ENCODE results near the gene HSF2. TPM values are rescaled to one million over a fixed set of nuclear protein-coding genes. Genes with fewer than 3 reads are reported as not detected.
"Not testable (repeated sequence)": the region's sequence is repeated elsewhere in the genome, so short reads cannot be mapped to it uniquely, and the experiment has no call there.

HSF2 gene
- total RNA-seq, 2 experiments from 2014 or later = 23.0 to 25.3 TPM

- H3K36me3 Mint-ChIP-seq = peaks cover 50% of the 10 kb centered on the region
- DNase-seq = no peak
- H3K4me1 Mint-ChIP-seq = peaks cover 49% of the 10 kb centered on the region
- H3K4me3 Mint-ChIP-seq = no peak overlapping the region
- no peaks in the 10 kb centered on the region for H3K9me3 Mint-ChIP-seq
- H3K27me3 Mint-ChIP-seq = no peaks in the 10 kb centered on the region
- peak overlapping the region; percentile 55 for H3K27ac Mint-ChIP-seq
These were observed 12.5 kb downstream of the HSF2 start for GRCh38 chr6:122412001-122412400.

- H3K4me3 Mint-ChIP-seq = no peak overlapping the region
- peaks cover 13% of the 10 kb centered on the region for H3K4me1 Mint-ChIP-seq
- H3K9me3 Mint-ChIP-seq = no peaks in the 10 kb centered on the region
- H3K27me3 Mint-ChIP-seq = no peaks in the 10 kb centered on the region
- H3K36me3 Mint-ChIP-seq = peaks cover 20% of the 10 kb centered on the region
- DNase-seq = no peak
- H3K27ac Mint-ChIP-seq = no peak overlapping the region
These were observed 17.4 kb downstream of the HSF2 start for GRCh38 chr6:122416825-122417224.

GRCh38 chr6:122422003-122422402 lies 22.6 kb downstream of the HSF2 start:
- Mint-ChIP-seq H3K27ac (no peak overlapping the region), H3K9me3 (no peaks in the 10 kb centered on the region), H3K27me3 (no peaks in the 10 kb centered on the region), H3K4me3 (no peak overlapping the region), H3K36me3 (peaks cover 38% of the 10 kb centered on the region), H3K4me1 (peaks cover 7% of the 10 kb centered on the region)
- DNase-seq = no peak

GRCh38 chr6:122422614-122423267 lies 23.3 kb downstream of the HSF2 start:
- Mint-ChIP-seq H3K27ac (peak overlapping the region; percentile 52), H3K36me3 (peaks cover 42% of the 10 kb centered on the region)

GRCh38 chr6:122423734-122424133 lies 24.3 kb downstream of the HSF2 start:
- Mint-ChIP-seq H3K4me3 (no peak overlapping the region), H3K9me3 (no peaks in the 10 kb centered on the region), H3K4me1 (peaks cover 9% of the 10 kb centered on the region), H3K27ac (no peak overlapping the region), H3K27me3 (no peaks in the 10 kb centered on the region), H3K36me3 (peaks cover 45% of the 10 kb centered on the region)
- DNase-seq = no peak

More at GRCh38 chr6:122422614-122423267, 23.3 kb downstream of the HSF2 start:
- Mint-ChIP-seq H3K9me3 (no peaks in the 10 kb centered on the region), H3K27me3 (no peaks in the 10 kb centered on the region), H3K4me3 (no peak overlapping the region), H3K4me1 (peaks cover 9% of the 10 kb centered on the region)
- DNase-seq = no peak

- Mint-ChIP-seq H3K27me3 (no peaks in the 10 kb centered on the region), H3K9me3 (no peaks in the 10 kb centered on the region), H3K4me3 (no peak overlapping the region), H3K4me1 (peaks cover 11% of the 10 kb centered on the region), H3K27ac (no peak overlapping the region), H3K36me3 (peaks cover 52% of the 10 kb centered on the region)
- no peak for DNase-seq
These were observed 27.1 kb downstream of the HSF2 start for GRCh38 chr6:122426597-122426996.

GRCh38 chr6:122428781-122429180 lies 29.3 kb downstream of the HSF2 start:
- H3K4me3 Mint-ChIP-seq = no peak overlapping the region
- DNase-seq = no peak
- H3K36me3 Mint-ChIP-seq = peaks cover 50% of the 10 kb centered on the region
- no peaks in the 10 kb centered on the region for H3K9me3 Mint-ChIP-seq
- no peaks in the 10 kb centered on the region for H3K27me3 Mint-ChIP-seq
- H3K27ac Mint-ChIP-seq = no peak overlapping the region
- H3K4me1 Mint-ChIP-seq = peaks cover 17% of the 10 kb centered on the region

- H3K9me3 Mint-ChIP-seq = no peaks in the 10 kb centered on the region
- peaks cover 50% of the 10 kb centered on the region for H3K36me3 Mint-ChIP-seq
- H3K27ac Mint-ChIP-seq = no peak overlapping the region
These were observed 29.9 kb downstream of the HSF2 start for GRCh38 chr6:122429323-122429722.

GRCh38 chr6:122431780-122432179 lies 32.3 kb downstream of the HSF2 start:
- Mint-ChIP-seq H3K9me3 (no peaks in the 10 kb centered on the region), H3K27me3 (no peaks in the 10 kb centered on the region), H3K36me3 (peaks cover 44% of the 10 kb centered on the region), H3K4me1 (peaks cover 17% of the 10 kb centered on the region), H3K27ac (no peak overlapping the region), H3K4me3 (no peak overlapping the region)
- DNase-seq = no peak

More at GRCh38 chr6:122429323-122429722, 29.9 kb downstream of the HSF2 start:
- no peak for DNase-seq
- H3K4me3 Mint-ChIP-seq = no peak overlapping the region
- H3K27me3 Mint-ChIP-seq = no peaks in the 10 kb centered on the region
- H3K4me1 Mint-ChIP-seq = peaks cover 17% of the 10 kb centered on the region

GRCh38 chr6:122432816-122433215 lies 33.4 kb downstream of the HSF2 start:
- H3K4me3 Mint-ChIP-seq = no peak overlapping the region
- peaks cover 4% of the 10 kb centered on the region for H3K9me3 Mint-ChIP-seq
- peaks cover 48% of the 10 kb centered on the region for H3K36me3 Mint-ChIP-seq
- H3K27ac Mint-ChIP-seq = peak overlapping the region; percentile 36
- no peaks in the 10 kb centered on the region for H3K27me3 Mint-ChIP-seq
- peaks cover 14% of the 10 kb centered on the region for H3K4me1 Mint-ChIP-seq
- DNase-seq = no peak

GRCh38 chr6:122438975-122439374 lies 39.5 kb downstream of the HSF2 start:
- peaks cover 29% of the 10 kb centered on the region for H3K9me3 Mint-ChIP-seq
- peaks cover 73% of the 10 kb centered on the region for H3K36me3 Mint-ChIP-seq
- no peaks in the 10 kb centered on the region for H3K4me1 Mint-ChIP-seq
- DNase-seq = no peak
- no peaks in the 10 kb centered on the region for H3K27me3 Mint-ChIP-seq
- no peak overlapping the region for H3K4me3 Mint-ChIP-seq
- H3K27ac Mint-ChIP-seq = no peak overlapping the region

GRCh38 chr6:122445274-122445673 lies 45.8 kb downstream of the HSF2 start:
- Mint-ChIP-seq H3K27ac (peak overlapping the region; percentile 20), H3K36me3 (peaks cover 55% of the 10 kb centered on the region), H3K4me1 (peaks cover 13% of the 10 kb centered on the region)

GRCh38 chr6:122449069-122449468 lies 49.6 kb downstream of the HSF2 start:
- Mint-ChIP-seq H3K27me3 (no peaks in the 10 kb centered on the region), H3K9me3 (no peaks in the 10 kb centered on the region), H3K4me1 (peaks cover 21% of the 10 kb centered on the region), H3K27ac (peak overlapping the region; percentile 69), H3K36me3 (peaks cover 45% of the 10 kb centered on the region), H3K4me3 (no peak overlapping the region)
- no peak for DNase-seq

More at GRCh38 chr6:122445274-122445673, 45.8 kb downstream of the HSF2 start:
- Mint-ChIP-seq H3K9me3 (peaks cover 5% of the 10 kb centered on the region), H3K4me3 (no peak overlapping the region), H3K27me3 (no peaks in the 10 kb centered on the region)
- DNase-seq = no peak

- H3K4me1 Mint-ChIP-seq = peaks cover 26% of the 10 kb centered on the region
- H3K27me3 Mint-ChIP-seq = no peaks in the 10 kb centered on the region
- no peaks in the 10 kb centered on the region for H3K9me3 Mint-ChIP-seq
- H3K4me3 Mint-ChIP-seq = no peak overlapping the region
- no peak for DNase-seq
- peaks cover 48% of the 10 kb centered on the region for H3K36me3 Mint-ChIP-seq
- H3K27ac Mint-ChIP-seq = no peak overlapping the region
These were observed 53.1 kb downstream of the HSF2 start for GRCh38 chr6:122452509-122452908.

GRCh38 chr6:122454673-122455072 lies 55.2 kb downstream of the HSF2 start:
- Mint-ChIP-seq H3K9me3 (no peaks in the 10 kb centered on the region), H3K4me1 (peaks cover 37% of the 10 kb centered on the region), H3K36me3 (peaks cover 43% of the 10 kb centered on the region), H3K4me3 (no peak overlapping the region), H3K27me3 (no peaks in the 10 kb centered on the region), H3K27ac (no peak overlapping the region)
- DNase-seq = no peak

- not testable (repeated sequence) for DNase-seq, H3K9me3 Mint-ChIP-seq, H3K4me3 Mint-ChIP-seq, H3K27me3 Mint-ChIP-seq
- Mint-ChIP-seq H3K4me1 (peaks cover 39% of the 10 kb centered on the region), H3K27ac (peak overlapping the region; percentile 19), H3K36me3 (peaks cover 43% of the 10 kb centered on the region)
These were observed 55.7 kb downstream of the HSF2 start for GRCh38 chr6:122455116-122455515.
